Stimulated activated CD4-positive, alpha-beta T cell treated with anti-CD3 and anti-CD28 coated beads, TNF-alpha, amount 100 ng/mL, for 24 hours (primary cell): ENCODE measurements around the gene GALNT1.

ENCODE experiments used
- DNase-seq, 3 experiments: peaks; one replicate each; pipeline ENCODE4 v3.0.0-alpha.2; 2020; ENCODE audit warnings: low read depth in 3 of 3

GALNT1 gene

GRCh38 chr18:35716169-35716831 lies 134.8 kb downstream of the GALNT1 start:
- no peak for DNase-seq

GRCh38 chr18:35717182-35717581 lies 135.6 kb downstream of the GALNT1 start:
- DNase-seq, result no peak

GRCh38 chr18:35721431-35722081 lies 140.0 kb downstream of the GALNT1 start:
- no peak for DNase-seq

- no peak for DNase-seq
These were observed 147.1 kb downstream of the GALNT1 start for GRCh38 chr18:35728676-35729075.

GRCh38 chr18:35729991-35730668 lies 148.6 kb downstream of the GALNT1 start:
- no peak for DNase-seq

GRCh38 chr18:35730691-35731370 lies 149.3 kb downstream of the GALNT1 start:
- no peak for DNase-seq

- no peak for DNase-seq
These were observed 150.2 kb downstream of the GALNT1 start for GRCh38 chr18:35731701-35732100.

GRCh38 chr18:35732162-35732561 lies 150.6 kb downstream of the GALNT1 start:
- DNase-seq, result no peak

GRCh38 chr18:35732636-35733035 lies 151.1 kb downstream of the GALNT1 start:
- DNase-seq, result no peak

GRCh38 chr18:35733408-35733807 lies 151.9 kb downstream of the GALNT1 start:
- no peak for DNase-seq

GRCh38 chr18:35736696-35737095 lies 155.2 kb downstream of the GALNT1 start:
- DNase-seq, result no peak

- DNase-seq, result no peak
These were observed 158.2 kb downstream of the GALNT1 start for GRCh38 chr18:35739778-35740177.

GRCh38 chr18:35740656-35741055 lies 159.1 kb downstream of the GALNT1 start:
- no peak for DNase-seq

GRCh38 chr18:35743916-35744315 lies 162.4 kb downstream of the GALNT1 start:
- DNase-seq, result no peak

GRCh38 chr18:35745814-35746213 lies 164.3 kb downstream of the GALNT1 start:
- no peak for DNase-seq

- no peak for DNase-seq
These were observed 165.3 kb downstream of the GALNT1 start for GRCh38 chr18:35746826-35747339.

GRCh38 chr18:35747894-35748472 lies 166.4 kb downstream of the GALNT1 start:
- no peak for DNase-seq

GRCh38 chr18:35749701-35750100 lies 168.2 kb downstream of the GALNT1 start:
- no peak for DNase-seq

GRCh38 chr18:35750929-35751328 lies 169.4 kb downstream of the GALNT1 start:
- DNase-seq, result no peak

- DNase-seq, result no peak
These were observed 171.9 kb downstream of the GALNT1 start for GRCh38 chr18:35753306-35753910.

- no peak for DNase-seq
These were observed 172.9 kb downstream of the GALNT1 start for GRCh38 chr18:35754464-35754863.
